Measurements from ENCODE around the gene TMEM229A.
A peak's percentile ranks its signal among the peaks of the same experiment; 100 is the strongest.

The TMEM229A gene

DNA sequence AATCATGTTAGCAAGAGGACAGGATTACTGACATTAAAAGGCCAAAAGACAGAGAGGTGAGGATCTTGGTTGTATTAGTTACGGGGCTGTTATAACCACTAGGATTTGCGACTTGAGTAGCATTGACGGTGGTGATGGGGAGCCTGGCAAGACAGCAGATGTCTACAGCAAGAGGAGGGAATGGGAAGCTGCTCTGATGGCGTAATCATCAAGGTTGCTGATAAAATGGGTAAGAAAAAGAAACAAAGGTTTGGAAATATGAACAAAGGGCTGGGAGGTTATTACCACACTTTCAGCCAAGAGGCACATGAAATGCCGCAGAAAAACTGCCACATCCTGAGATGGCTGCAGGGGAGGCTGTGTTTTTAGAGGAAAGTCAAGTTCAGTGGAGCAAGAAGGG, 33.9 kb downstream of the TMEM229A start:
- DNase-seq (ENCODE audit: low read depth): no peak
- H3K4me3 ChIP-seq (ENCODE audit: low read depth, low read length): no peak overlapping the region
- TF ChIP-seq, protein P1, sequence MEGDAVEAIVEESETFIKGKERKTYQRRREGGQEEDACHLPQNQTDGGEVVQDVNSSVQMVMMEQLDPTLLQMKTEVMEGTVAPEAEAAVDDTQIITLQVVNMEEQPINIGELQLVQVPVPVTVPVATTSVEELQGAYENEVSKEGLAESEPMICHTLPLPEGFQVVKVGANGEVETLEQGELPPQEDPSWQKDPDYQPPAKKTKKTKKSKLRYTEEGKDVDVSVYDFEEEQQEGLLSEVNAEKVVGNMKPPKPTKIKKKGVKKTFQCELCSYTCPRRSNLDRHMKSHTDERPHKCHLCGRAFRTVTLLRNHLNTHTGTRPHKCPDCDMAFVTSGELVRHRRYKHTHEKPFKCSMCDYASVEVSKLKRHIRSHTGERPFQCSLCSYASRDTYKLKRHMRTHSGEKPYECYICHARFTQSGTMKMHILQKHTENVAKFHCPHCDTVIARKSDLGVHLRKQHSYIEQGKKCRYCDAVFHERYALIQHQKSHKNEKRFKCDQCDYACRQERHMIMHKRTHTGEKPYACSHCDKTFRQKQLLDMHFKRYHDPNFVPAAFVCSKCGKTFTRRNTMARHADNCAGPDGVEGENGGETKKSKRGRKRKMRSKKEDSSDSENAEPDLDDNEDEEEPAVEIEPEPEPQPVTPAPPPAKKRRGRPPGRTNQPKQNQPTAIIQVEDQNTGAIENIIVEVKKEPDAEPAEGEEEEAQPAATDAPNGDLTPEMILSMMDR (IDR thresholded peaks at IDR 0.05; ENCODE audit: insufficient read depth, low read depth, low read length, missing control alignments): no peak

DNA sequence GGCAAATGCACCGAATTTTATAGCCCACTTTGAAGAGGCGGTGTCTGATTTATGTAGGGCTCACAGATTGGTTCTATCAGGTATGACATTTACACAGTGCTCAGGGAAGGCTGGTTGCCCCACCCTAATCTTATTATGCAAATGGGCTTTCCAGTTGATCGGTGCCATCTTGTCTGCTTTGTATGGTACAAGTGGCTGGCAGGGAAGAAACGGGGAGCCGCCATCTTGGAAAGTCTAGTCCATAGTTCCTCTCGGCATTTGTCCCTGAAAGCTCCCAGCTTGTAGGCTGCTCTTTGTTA, 36.6 kb downstream of the TMEM229A start:
- no peak overlapping the region for H3K4me3 ChIP-seq (ENCODE audit: low read depth, low read length)
- TF ChIP-seq, protein P1 (IDR thresholded peaks at IDR 0.05; ENCODE audit: insufficient read depth, low read depth, low read length, missing control alignments): no peak
- no peak for DNase-seq (ENCODE audit: low read depth)

DNA sequence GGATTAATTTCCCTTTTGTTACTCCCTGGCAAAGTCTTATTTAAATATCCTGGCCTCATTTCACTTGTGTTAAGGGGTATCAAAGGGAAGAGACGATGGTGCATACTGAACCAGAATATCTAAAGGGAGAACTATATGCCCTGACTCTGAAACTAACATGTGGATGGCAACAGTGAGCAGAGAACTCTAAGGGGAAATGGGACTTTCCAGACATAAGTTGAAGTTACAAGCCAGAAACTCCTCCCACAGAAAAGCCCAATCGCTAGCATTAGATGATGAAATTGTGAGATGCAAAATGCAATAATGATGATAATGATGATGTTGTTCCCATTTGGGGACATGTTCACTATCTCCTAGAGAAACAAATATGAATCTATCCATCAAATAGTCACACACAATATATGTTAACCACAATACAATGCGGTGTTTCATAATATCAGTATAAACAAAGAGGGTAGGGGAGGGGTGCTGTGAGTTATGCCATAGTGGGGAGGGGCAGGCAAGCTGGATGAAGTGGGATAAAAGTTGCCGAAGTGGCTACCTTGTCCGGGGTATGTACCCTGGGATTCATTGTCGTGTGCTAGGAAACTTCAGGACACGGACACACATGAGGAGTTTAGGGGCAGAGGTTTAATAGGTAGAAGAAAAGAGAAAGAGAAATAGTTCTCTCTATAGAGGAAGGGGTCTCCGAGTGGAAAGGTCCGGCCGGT, 37.1 kb downstream of the TMEM229A start:
- peak; percentile 54 for DNase-seq (ENCODE audit: low read depth)
- no peak overlapping the region for H3K4me3 ChIP-seq (ENCODE audit: low read depth, low read length)
- TF ChIP-seq, protein P1 (IDR thresholded peaks at IDR 0.05; ENCODE audit: insufficient read depth, low read depth, low read length, missing control alignments): no peak

- DNase-seq (ENCODE audit: low read depth): no peak
- TF ChIP-seq, protein P1 (IDR thresholded peaks at IDR 0.05; ENCODE audit: insufficient read depth, low read depth, low read length, missing control alignments): no peak
These were observed 38.4 kb downstream of the TMEM229A start for GRCh38 chr7:123994449-123994848.

GRCh38 chr7:123993996-123994395, 38.9 kb downstream of the TMEM229A start:
- TF ChIP-seq, protein P1 (IDR thresholded peaks at IDR 0.05; ENCODE audit: insufficient read depth, low read depth, low read length, missing control alignments): no peak
- DNase-seq (ENCODE audit: low read depth): no peak
- no peak overlapping the region for H3K4me3 ChIP-seq (ENCODE audit: low read depth, low read length)

More at GRCh38 chr7:123994449-123994848, 38.4 kb downstream of the TMEM229A start:
- no peak overlapping the region for H3K4me3 ChIP-seq (ENCODE audit: low read depth, low read length)

- TF ChIP-seq, protein P1 (IDR thresholded peaks at IDR 0.05; ENCODE audit: insufficient read depth, low read depth, low read length, missing control alignments): no peak
- H3K4me3 ChIP-seq (ENCODE audit: low read depth, low read length): no peak overlapping the region
- DNase-seq (ENCODE audit: low read depth): no peak
These were observed 39.9 kb downstream of the TMEM229A start for GRCh38 chr7:123992913-123993518.

DNA sequence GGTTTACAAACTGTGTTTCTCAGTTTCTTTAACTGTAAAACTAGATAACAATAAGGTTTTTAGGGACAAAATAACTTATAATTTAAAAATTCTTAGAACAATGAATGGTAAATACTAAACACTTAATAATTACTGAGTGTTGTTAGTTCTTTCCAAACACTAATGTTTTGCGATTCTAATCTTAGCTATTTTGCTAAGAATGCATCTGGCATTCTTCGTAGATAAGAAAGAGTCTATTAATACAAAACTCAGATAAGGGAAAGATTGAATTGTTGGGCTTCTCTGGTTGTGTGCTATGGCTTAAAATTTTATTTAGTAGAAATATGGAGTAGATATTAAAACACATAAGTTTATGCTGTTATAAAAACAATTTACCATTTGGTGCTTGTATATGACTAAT, 45.4 kb downstream of the TMEM229A start:
- DNase-seq (ENCODE audit: low read depth): no peak
- TF ChIP-seq, protein P1 (IDR thresholded peaks at IDR 0.05; ENCODE audit: insufficient read depth, low read depth, low read length, missing control alignments): no peak
- H3K4me3 ChIP-seq (ENCODE audit: low read depth, low read length): no peak overlapping the region

Measured in GM12865 (cell line).